ENCODE results near the gene RPS10.

Gene RPS10

GRCh38 chr6:34447386-34447785, 21.5 kb upstream of the RPS10 start:
- ChIA-PET POLR2A (interaction anchor here (1.5 kb wide), 1 partner anchor 22 kb away, joined by 7 read pairs; the partner anchor contains the start of gene RPS10), CTCF (interaction anchor here (1.4 to 1.8 kb wide), 2 partner anchors 12 to 13 kb away, joined by 3 to 8 read pairs; no protein-coding TSS in a partner anchor)
- DNase-seq (ENCODE audit: extremely low spot score): no peak
- TF ChIP-seq BHLHE40 (IDR thresholded peaks at IDR 0.05; ENCODE audit: borderline replicate concordance): no peak
- TF ChIP-seq ARNT (IDR thresholded peaks at IDR 0.05): no peak
- TF ChIP-seq L3MBTL2 (conservative IDR thresholded peaks at IDR 0.05): no peak
- TF ChIP-seq HDGF (IDR thresholded peaks at IDR 0.05; ENCODE audit: borderline replicate concordance): no peak
- no peak for TF ChIP-seq FOXM1 (IDR thresholded peaks at IDR 0.05; ENCODE audit: borderline replicate concordance)
- TF ChIP-seq TARDBP (IDR thresholded peaks at IDR 0.05): no peak
- no peak for TF ChIP-seq FOXK2 (IDR thresholded peaks at IDR 0.05)
- no peak for TF ChIP-seq NFRKB (IDR thresholded peaks at IDR 0.05)
- TF ChIP-seq CTBP1 (IDR thresholded peaks at IDR 0.05; ENCODE audit: borderline replicate concordance): no peak
- TF ChIP-seq FOXA1 (IDR thresholded peaks at IDR 0.05): no peak

- ChIA-PET POLR2A (no interaction called here), CTCF (no interaction called here)
- TF ChIP-seq SUZ12 (IDR thresholded peaks at IDR 0.05): no peak
- no peak for TF ChIP-seq FOXK2 (IDR thresholded peaks at IDR 0.05)
- TF ChIP-seq BHLHE40 (IDR thresholded peaks at IDR 0.05; ENCODE audit: borderline replicate concordance): no peak
- no peak for TF ChIP-seq LEF1 (IDR thresholded peaks at IDR 0.05; ENCODE audit: borderline replicate concordance)
- TF ChIP-seq L3MBTL2 (conservative IDR thresholded peaks at IDR 0.05): no peak
- no peak for TF ChIP-seq FOXM1 (IDR thresholded peaks at IDR 0.05; ENCODE audit: borderline replicate concordance)
- TF ChIP-seq FOXA1 (IDR thresholded peaks at IDR 0.05): no peak
- TF ChIP-seq HDGF (IDR thresholded peaks at IDR 0.05; ENCODE audit: borderline replicate concordance): no peak
- no peak for TF ChIP-seq ARNT (IDR thresholded peaks at IDR 0.05)
- TF ChIP-seq TARDBP (IDR thresholded peaks at IDR 0.05): no peak
- no peak for TF ChIP-seq ELF4 (IDR thresholded peaks at IDR 0.05)
- TF ChIP-seq ZNF384 (IDR thresholded peaks at IDR 0.05): no peak
- no peak for TF ChIP-seq PKNOX1 (IDR thresholded peaks at IDR 0.05)
- DNase-seq (ENCODE audit: extremely low spot score): no peak
These were observed 19.5 kb upstream of the RPS10 start for GRCh38 chr6:34445313-34445860.

- POLR2A ChIA-PET: no interaction called here
- DNase-seq (ENCODE audit: extremely low spot score): no peak
- CTCF ChIA-PET: no interaction called here
- TF ChIP-seq FOXK2 (IDR thresholded peaks at IDR 0.05): no peak
- no peak for TF ChIP-seq ELF4 (IDR thresholded peaks at IDR 0.05)
- no peak for TF ChIP-seq HDGF (IDR thresholded peaks at IDR 0.05; ENCODE audit: borderline replicate concordance)
- no peak for TF ChIP-seq SUZ12 (IDR thresholded peaks at IDR 0.05)
- no peak for TF ChIP-seq FOXM1 (IDR thresholded peaks at IDR 0.05; ENCODE audit: borderline replicate concordance)
- no peak for TF ChIP-seq TARDBP (IDR thresholded peaks at IDR 0.05)
- no peak for TF ChIP-seq SP1 (IDR thresholded peaks at IDR 0.05)
- no peak for TF ChIP-seq ZNF384 (IDR thresholded peaks at IDR 0.05)
- TF ChIP-seq BHLHE40 (IDR thresholded peaks at IDR 0.05; ENCODE audit: borderline replicate concordance): no peak
These were observed 15.7 kb upstream of the RPS10 start for GRCh38 chr6:34441526-34441925.

GRCh38 chr6:34439442-34439841, 13.6 kb upstream of the RPS10 start:
- no peak for DNase-seq (ENCODE audit: extremely low spot score)
- TF ChIP-seq CTBP1 (IDR thresholded peaks at IDR 0.05; ENCODE audit: borderline replicate concordance) (no peak), FOXM1 (IDR thresholded peaks at IDR 0.05; ENCODE audit: borderline replicate concordance) (no peak), PKNOX1 (IDR thresholded peaks at IDR 0.05) (no peak), HDGF (IDR thresholded peaks at IDR 0.05; ENCODE audit: borderline replicate concordance) (no peak), ELF4 (IDR thresholded peaks at IDR 0.05) (no peak), TARDBP (IDR thresholded peaks at IDR 0.05) (no peak), FOXK2 (IDR thresholded peaks at IDR 0.05) (no peak), FOXA1 (IDR thresholded peaks at IDR 0.05) (no peak), ZNF384 (IDR thresholded peaks at IDR 0.05) (no peak), LEF1 (IDR thresholded peaks at IDR 0.05; ENCODE audit: borderline replicate concordance) (no peak)
- ChIA-PET POLR2A (interaction anchor here (1.2 to 1.8 kb wide), 2 partner anchors 14 to 15 kb away, joined by 4 to 7 read pairs; partner anchors contain the start of gene RPS10), CTCF (interaction anchor here (0.6 kb wide), 1 partner anchor 254 kb away, joined by 3 read pairs; no protein-coding TSS in a partner anchor)

GRCh38 chr6:34438705-34439104, 12.8 kb upstream of the RPS10 start:
- DNase-seq (ENCODE audit: extremely low spot score): no peak
- CTCF ChIA-PET: interaction anchor here (0.6 kb wide), 1 partner anchor 255 kb away, joined by 3 read pairs; no protein-coding TSS in a partner anchor
- POLR2A ChIA-PET: interaction anchor here (1.2 to 1.8 kb wide), 2 partner anchors 13 to 15 kb away, joined by 4 to 7 read pairs; partner anchors contain the start of gene RPS10
- TF ChIP-seq SUZ12 (IDR thresholded peaks at IDR 0.05) (no peak), ELF4 (IDR thresholded peaks at IDR 0.05) (no peak), ARNT (IDR thresholded peaks at IDR 0.05) (no peak), CTBP1 (IDR thresholded peaks at IDR 0.05; ENCODE audit: borderline replicate concordance) (no peak), L3MBTL2 (conservative IDR thresholded peaks at IDR 0.05) (no peak), TARDBP (IDR thresholded peaks at IDR 0.05) (no peak)

- ChIA-PET POLR2A (no interaction called here), CTCF (no interaction called here)
- TF ChIP-seq ELF4 (IDR thresholded peaks at IDR 0.05) (no peak), NFRKB (IDR thresholded peaks at IDR 0.05) (no peak), SP1 (IDR thresholded peaks at IDR 0.05) (no peak), SUZ12 (IDR thresholded peaks at IDR 0.05) (no peak), FOXA1 (IDR thresholded peaks at IDR 0.05) (no peak), FOXK2 (IDR thresholded peaks at IDR 0.05) (no peak), PKNOX1 (IDR thresholded peaks at IDR 0.05) (no peak), HDGF (IDR thresholded peaks at IDR 0.05; ENCODE audit: borderline replicate concordance) (no peak), L3MBTL2 (conservative IDR thresholded peaks at IDR 0.05) (no peak), CTBP1 (IDR thresholded peaks at IDR 0.05; ENCODE audit: borderline replicate concordance) (no peak), BHLHE40 (IDR thresholded peaks at IDR 0.05; ENCODE audit: borderline replicate concordance) (no peak), ARNT (IDR thresholded peaks at IDR 0.05) (no peak), TARDBP (IDR thresholded peaks at IDR 0.05) (no peak), ZNF384 (IDR thresholded peaks at IDR 0.05) (no peak)
- DNase-seq (ENCODE audit: extremely low spot score): no peak
These were observed 11.7 kb upstream of the RPS10 start for GRCh38 chr6:34437644-34437970.

Measured in HEK293T (cell line).